SW480 (cell line): Measurements from ENCODE around the gene CRYGA.
"Not testable (repeated sequence)": the region's sequence is repeated elsewhere in the genome, so short reads cannot be mapped to it uniquely, and the experiment has no call there.

Experiments
- DNase-seq: peaks from one replicate; pipeline ENCODE4 v3.0.0-alpha.2; 2016; ENCODE audit warnings: low spot score

Gene CRYGA

DNA sequence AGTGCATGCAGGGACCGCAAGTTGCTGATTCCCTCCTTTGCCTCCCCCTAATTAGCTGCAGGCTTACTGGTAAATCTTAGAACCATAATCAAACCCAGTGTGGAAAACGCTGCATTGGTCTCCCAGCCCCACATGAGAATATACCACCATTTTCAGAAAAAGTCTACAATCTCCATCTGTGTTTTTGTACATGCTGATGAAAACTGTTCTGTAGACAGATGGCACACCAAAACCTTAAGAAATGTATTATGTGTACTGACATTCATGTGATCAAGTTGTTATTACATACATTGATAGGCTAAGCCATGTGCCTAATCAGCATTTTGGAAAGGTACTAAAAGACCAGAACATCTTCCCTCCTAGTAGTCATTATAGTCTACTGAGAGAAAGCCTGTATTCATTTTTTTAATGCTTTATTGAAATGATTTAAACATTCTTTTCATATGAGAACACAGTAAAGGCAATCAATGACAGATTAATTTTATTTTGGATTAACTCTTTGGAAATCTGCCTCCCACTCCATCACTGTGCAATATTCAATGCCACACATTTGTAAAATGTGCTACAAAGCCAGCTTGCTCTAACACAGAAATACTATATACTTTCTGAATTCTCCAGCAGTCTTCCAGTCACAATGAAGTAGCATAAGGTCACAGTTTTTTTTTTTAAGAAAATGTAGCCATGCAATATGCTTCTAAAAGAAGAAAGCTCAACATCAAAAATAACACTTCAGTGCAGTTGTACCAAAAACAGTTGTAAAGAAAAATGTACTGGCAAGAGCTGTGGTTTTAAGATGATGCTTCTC is 1.8 kb upstream of the CRYGA start:
- no peak for DNase-seq

- DNase-seq, result no peak
Observed at GRCh38 chr2:208156439-208156838, 7.0 kb downstream of the CRYGA start.

DNA sequence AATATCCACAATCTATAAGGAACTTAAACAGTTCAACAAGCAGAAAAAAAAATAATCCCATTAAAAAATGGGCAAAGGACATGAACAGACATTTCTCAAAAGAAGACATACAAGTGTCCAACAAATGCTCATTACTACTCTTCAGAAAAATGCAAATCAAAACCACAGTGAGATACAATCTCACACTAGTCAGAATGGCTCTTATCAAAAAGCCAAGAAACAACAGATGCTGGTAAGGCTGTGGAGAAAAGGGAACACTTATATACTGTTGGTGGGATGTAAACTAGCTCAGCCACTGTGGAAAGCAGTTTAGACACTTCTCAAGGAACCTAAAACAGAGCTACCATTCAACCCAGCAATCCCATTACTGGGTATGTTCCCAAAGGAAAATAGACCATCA is 10.2 kb downstream of the CRYGA start:
- no peak for DNase-seq

DNA sequence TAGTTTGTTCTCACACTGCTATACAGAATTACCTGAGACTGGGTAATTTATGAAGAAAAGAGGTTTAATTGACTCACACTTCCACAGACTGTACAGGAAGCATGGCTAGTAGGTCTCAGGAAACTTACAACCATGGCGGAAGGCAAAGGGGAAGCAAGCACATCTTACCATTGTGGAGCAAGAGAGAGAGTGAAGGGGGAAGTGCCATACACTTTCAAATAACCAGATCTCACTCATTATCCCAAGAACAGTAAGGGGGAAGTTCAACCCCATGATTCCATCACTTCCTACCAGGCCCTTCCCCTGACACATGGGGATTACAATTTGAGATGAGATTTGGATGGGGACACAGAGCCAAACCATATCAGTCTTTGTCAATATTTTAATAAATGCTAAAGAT is 12.4 kb downstream of the CRYGA start:
- no peak for DNase-seq

- no peak for DNase-seq
Observed at GRCh38 chr2:208150094-208150493, 13.3 kb downstream of the CRYGA start.

DNA sequence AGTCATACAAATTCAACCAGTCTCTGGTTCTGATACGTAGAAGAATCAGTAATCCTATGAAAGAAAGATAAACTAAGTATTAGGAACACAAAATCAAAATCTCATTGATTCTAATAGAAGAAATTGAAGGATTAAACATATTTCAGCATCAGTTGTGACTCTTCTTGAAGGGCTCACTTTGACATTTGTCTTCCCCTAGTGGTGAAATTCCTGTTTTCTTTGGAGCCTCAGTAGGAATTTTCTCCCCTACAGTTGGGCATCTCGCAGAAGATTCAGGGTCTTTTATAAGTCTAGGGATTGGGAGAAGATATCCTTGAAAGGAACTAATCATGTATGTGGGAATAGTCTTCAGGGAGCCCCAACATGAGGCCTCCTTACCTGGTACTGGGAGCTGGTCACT is 14.6 kb downstream of the CRYGA start:
- DNase-seq, result no peak

DNA sequence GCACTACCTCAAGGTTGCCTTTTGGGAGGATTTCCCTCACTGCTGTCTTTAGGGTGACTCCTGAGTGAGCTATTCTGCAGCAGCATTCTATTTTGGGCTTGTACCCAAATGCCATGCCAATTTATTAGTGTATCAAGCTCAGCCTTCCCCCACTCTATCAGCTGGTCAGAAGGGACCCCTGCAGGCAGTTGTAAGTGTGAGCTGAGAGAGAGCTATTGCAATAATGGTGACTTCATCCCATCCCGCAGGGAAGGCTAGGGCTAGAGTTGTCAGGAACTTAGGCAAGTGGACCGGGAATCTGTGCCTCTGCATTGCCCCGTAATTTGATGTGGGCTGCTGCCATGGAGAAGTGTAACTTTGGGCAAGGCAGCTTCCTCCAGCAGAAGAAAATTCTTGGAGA is 15.6 kb downstream of the CRYGA start:
- DNase-seq, result no peak

- no peak for DNase-seq
Observed at GRCh38 chr2:208147008-208147407, 16.4 kb downstream of the CRYGA start.

DNA sequence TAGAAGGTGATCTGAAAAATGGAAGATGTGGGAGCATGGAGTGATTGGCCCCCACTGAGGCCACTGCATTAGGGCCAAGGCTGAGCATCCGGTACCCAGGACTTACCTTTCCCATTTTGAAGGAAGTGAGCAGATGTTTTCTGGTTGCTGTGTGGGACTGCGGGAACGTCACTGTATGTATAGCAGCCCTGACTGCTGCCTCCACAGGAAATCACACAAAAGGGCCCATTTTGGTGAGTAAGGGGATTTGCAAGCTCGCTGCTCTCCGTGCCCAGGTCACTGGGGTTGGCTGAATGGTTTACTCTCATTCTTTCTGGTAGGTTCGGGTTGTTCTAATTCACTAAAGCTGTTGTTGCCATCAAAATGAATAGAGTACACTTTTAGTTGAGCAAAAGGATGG is 17.4 kb downstream of the CRYGA start, which contains the start of gene CRYGB:
Gene CRYGB, minus strand, starts transcription at position 153 of the 400 bp plus-strand sequence. Its CDS starts 38 bp downstream, at position 115.
- DNase-seq, result no peak

DNA sequence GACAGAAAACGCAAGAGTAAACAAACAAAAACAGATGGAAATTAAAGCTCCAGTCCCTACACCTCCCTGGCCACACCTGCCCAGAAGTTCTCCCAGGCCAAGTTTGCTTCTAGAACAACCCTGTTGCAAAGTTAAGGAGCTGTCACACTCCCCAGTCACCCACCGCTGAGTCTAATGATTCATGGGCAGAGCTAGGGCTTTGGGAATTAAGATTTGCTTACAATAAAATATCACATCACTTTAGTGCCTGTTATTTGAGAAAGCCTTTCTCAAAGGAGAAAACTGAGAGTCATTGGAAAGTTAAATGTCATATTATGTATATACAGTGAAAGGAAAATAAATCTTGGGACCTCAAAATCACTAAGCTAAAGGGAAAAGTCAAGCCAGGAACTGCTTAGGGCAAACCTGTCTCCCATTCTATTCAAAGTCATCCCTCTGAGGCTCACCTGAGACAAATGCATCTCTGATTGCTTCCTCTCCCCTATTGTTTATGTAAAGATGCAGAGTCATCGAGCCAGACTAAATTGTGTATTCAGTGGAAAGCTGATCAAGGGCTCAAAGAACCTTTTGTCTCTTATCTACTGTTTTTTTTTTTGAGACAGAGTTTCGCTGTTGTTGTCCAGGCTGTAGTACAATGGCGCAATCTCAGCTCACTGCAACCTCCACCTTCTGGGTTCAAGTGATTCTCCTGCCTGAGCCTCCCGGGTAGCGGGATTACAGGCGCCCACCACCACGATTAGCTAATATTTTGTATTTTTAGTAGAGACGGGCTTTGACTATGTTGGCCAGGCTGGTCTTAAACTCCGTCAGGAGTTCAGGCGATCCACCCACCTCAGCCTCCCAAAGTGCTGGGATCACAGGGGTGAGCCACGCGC is 20.2 kb downstream of the CRYGA start:
- DNase-seq, result no peak

GRCh38 chr2:208142240-208142924 is 21.0 kb downstream of the CRYGA start:
- no peak for DNase-seq

DNA sequence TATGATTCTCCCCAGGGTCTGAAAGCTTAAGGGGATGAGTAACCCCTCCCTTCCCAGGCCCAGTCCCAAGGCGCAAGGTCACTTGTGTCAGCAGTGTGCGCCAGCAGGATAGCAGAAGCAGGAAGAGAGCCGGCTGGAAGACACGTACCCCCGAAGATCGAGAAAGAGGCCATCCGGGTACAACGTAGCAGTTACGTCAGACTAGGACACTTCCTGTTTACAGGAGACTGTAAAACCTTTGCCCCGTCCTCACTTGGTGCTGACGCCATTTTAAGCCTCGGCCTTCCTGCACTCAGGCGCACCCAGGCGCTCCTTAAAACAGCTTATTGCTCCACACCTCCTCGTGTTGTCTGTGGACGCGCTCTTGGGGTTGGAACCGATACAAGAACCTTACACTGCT is 23.9 kb downstream of the CRYGA start:
- no peak for DNase-seq

DNA sequence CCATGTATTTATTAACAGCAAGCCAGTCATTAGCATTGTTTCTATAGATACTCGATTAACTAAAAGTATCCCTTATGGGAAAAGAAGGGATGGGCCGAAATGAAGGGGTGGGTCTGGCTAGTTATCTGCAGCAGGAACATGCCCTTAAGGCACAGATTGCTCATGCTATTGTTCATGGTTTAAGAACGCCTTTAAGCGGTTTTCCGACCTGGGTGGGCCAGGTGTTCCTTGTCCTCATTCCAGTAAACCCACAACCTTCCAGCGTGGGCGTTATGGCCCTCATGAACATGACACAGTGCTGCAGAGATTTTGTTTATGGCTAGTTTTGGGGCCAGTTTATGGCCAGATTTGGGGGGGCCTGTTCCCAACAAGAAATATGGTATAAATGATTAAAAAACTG is 25.1 kb downstream of the CRYGA start:
- not testable (repeated sequence) for DNase-seq

DNA sequence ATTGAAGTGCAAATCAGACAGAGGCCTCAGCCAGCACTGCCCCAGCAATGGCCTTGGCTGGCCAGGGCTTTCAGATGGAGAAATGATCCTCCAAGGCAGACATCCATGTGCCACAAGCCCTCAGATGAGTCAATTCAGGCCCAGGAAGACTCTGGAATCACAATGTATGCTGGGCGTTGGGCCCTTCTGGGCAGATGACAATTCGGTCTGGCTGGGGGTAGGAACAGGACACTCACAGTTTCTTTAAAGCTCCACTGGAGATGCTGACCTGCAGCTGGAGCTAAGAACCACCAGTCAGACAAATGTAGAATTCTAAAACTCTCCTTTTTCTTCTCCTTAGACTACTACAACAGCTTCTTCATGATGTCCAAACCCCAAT is 26.7 kb downstream of the CRYGA start:
- DNase-seq, result no peak

- no peak for DNase-seq
Observed at GRCh38 chr2:208135794-208136715, 27.3 kb downstream of the CRYGA start.

- DNase-seq, result no peak
Observed at GRCh38 chr2:208134928-208135586, 28.3 kb downstream of the CRYGA start.

GRCh38 chr2:208130712-208131110 is 32.7 kb downstream of the CRYGA start:
- no peak for DNase-seq

GRCh38 chr2:208129744-208130711 is 33.4 kb downstream of the CRYGA start, which contains the start of gene CRYGC:
Gene CRYGC (minus strand): TSS chr2:208129828. CDS start chr2:208129792, 36 bp downstream.
- no peak for DNase-seq

- no peak for DNase-seq
Observed at GRCh38 chr2:208128136-208128535, 35.3 kb downstream of the CRYGA start.

DNA sequence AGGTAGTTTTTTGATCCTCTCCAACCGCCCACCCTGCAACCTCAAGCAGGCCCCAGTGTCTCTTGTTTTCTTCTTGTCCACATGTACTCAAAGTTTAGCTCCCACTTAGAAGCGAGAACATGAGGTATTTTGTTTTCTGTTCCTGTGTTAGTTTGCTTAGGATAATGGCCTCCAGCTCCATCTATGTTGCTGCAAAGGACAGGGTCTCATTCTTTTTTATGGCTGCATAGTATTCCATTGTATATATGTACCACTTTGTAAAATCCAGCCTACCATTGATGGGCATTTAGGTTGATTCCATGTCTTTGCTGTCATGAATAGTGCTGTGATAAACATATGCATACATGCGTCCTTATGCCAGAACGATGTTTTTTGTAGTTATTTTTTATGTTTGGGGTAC is 36.3 kb downstream of the CRYGA start:
- DNase-seq, result no peak
